Neural cell (in vitro differentiated cells): ENCODE results near the gene NTN3.

Experiments used
- CTCF ChIP-seq: fragments of 450-650 bp; IDR thresholded peaks from 2 replicates; pipeline ENCODE4 v1.5.1; 2014; ENCODE audit warnings: antibody characterized with exemption, mild to moderate bottlenecking, moderate library complexity; ENCODE audit not compliant: poor library complexity, severe bottlenecking
- EP300 ChIP-seq: fragments of 450-650 bp; conservative IDR thresholded peaks from 2 replicates; pipeline ENCODE4 v1.6.1; 2014; ENCODE audit warnings: antibody characterized with exemption, mild to moderate bottlenecking, moderate library complexity; ENCODE audit not compliant: poor library complexity, severe bottlenecking
- EZH2 ChIP-seq: fragments of 200-600, 300-800 bp; shearing (Covaris generic), sonication (generic); IDR thresholded peaks from 2 replicates; pipeline ENCODE4 v1.6.1; 2014; ENCODE audit warnings: antibody characterized with exemption, low read length, borderline replicate concordance, mild to moderate bottlenecking; ENCODE audit not compliant: insufficient read depth, poor library complexity, severe bottlenecking
- POLR2AphosphoS5 ChIP-seq: IDR thresholded peaks from 2 replicates; pipeline ENCODE4 v1.6.1; 2012
- RAD21 ChIP-seq: fragments of 450-650 bp; conservative IDR thresholded peaks from 2 replicates; pipeline ENCODE4 v1.6.1; 2014; ENCODE audit warnings: antibody characterized with exemption, mild to moderate bottlenecking, moderate library complexity
- REST ChIP-seq: IDR thresholded peaks from 2 replicates; pipeline ENCODE4 v1.6.1; 2012; ENCODE audit warnings: borderline replicate concordance

GRCh38 chr16:2493605-2494004 is 22.5 kb downstream of the NTN3 start:
- TF ChIP-seq CTCF (no peak), EP300 (no peak), REST (no peak), RAD21 (no peak), EZH2 (no peak), POLR2AphosphoS5 (no peak)
